Kidney (tissue), 14 donors: Measurements from ENCODE around the gene MED27. TPM values are rescaled to one million over a fixed set of nuclear protein-coding genes. Genes with fewer than 3 reads are reported as not detected.
A peak's percentile ranks its signal among the peaks of the same experiment; 100 is the strongest.

ENCODE experiments used
- DNase-seq, 5 donors: peaks; one replicate each; pipeline ENCODE4 v3.0.0-alpha.2; 2013 to 2020
- FAIRE-seq: peaks from 2 replicates; lab custom pipeline; 2012; peaks lifted over from hg19 to GRCh38; lab: Jason Lieb, UNC
- H3K27ac ChIP-seq, 2 donors: one replicate each; pipeline ENCODE4 v1.7.0; 2013; ENCODE audit warnings: low read depth in 2 of 2, low read length in 2 of 2, inconsistent platforms in 1 of 2
- H3K27me3 ChIP-seq: one replicate; pipeline ENCODE4 v1.7.1; 2013; ENCODE audit warnings: low read length, inconsistent platforms; ENCODE audit not compliant: control insufficient read depth, insufficient read depth
- H3K36me3 ChIP-seq, 3 donors: one replicate each; pipeline versions ENCODE4 v1.7.0 to v1.7.1; 2013; ENCODE audit warnings: low read length in 3 of 3, control low read depth in 1 of 3, inconsistent platforms in 1 of 3; ENCODE audit not compliant: insufficient read depth in 3 of 3, control insufficient read depth in 2 of 3
- H3K4me1 ChIP-seq, 3 donors: one replicate each; pipeline versions ENCODE4 v1.7.0 to v1.7.1; 2013; ENCODE audit warnings: low read length in 3 of 3, inconsistent platforms in 1 of 3, low read depth in 1 of 3; ENCODE audit not compliant: control insufficient read depth in 2 of 3, insufficient read depth in 2 of 3
- H3K4me3 ChIP-seq, 3 donors: one replicate each; pipeline versions ENCODE4 v1.7.0 to v1.8.1; 2013; ENCODE audit warnings: low read length in 3 of 3, control low read depth in 1 of 3, inconsistent platforms in 1 of 3
- H3K9ac ChIP-seq, 3 donors: one replicate each; pipeline versions ENCODE4 v1.7.0 to v1.7.1; 2013; ENCODE audit warnings: low read length in 3 of 3, control low read depth in 1 of 3, inconsistent platforms in 1 of 3
- H3K9me3 ChIP-seq, 3 donors: one replicate each; pipeline versions ENCODE4 v1.7.0 to v1.7.1; 2013; ENCODE audit warnings: low read length in 3 of 3, control low read depth in 1 of 3, inconsistent platforms in 1 of 3; ENCODE audit not compliant: control insufficient read depth in 2 of 3, insufficient read depth in 1 of 3
- CTCF ChIP-seq: IDR thresholded peaks from 3 replicates; pipeline ENCODE4 v1.5.1; 2012; ENCODE audit warnings: mild to moderate bottlenecking, moderate library complexity, borderline replicate concordance; ENCODE audit not compliant: insufficient read depth; ENCODE audit errors: extremely low read depth
- intact Hi-C: fragments of 100-400 bp; cut with DNase I; formaldehyde crosslinking; loops from one replicate; pipeline ENCODE4 v1.11.1; 2022
- polyA plus RNA-seq: library from polyadenylated mRNA; stranded (reverse); fragments of 350-450 nt; fragmentation: Illumina TruSeq; extraction: RNeasy Lipid Tissue Mini Kit (QIAGEN cat#74804); gene quantifications from one replicate; pipeline ENCODE4 v1.2.3, GENCODE V29; 2014; ENCODE audit warnings: low read depth, low replicate concordance; ENCODE audit not compliant: insufficient read depth
- total RNA-seq: library from RNA; stranded (reverse); fragmentation: NEBNext Ultra II Directional; extraction: Animal tissue kit (Norgen Biotek cat#: 25700); gene quantifications from one replicate; pipeline ENCODE4 v1.2.1, GENCODE V29; 2021
- donor health status: control.
- donor health status: control.
- donor health status: control.
- donor health status: control.
- donor health status: control.
- donor health status: DM: yes; HTN: yes; CAD: no.
- donor health status: Normal renal cell carcinoma (clear cell type).

Gene MED27
- total and polyA plus RNA-seq, 2 donors from 2014 or later: 15.9 to 23.1 TPM

DNA sequence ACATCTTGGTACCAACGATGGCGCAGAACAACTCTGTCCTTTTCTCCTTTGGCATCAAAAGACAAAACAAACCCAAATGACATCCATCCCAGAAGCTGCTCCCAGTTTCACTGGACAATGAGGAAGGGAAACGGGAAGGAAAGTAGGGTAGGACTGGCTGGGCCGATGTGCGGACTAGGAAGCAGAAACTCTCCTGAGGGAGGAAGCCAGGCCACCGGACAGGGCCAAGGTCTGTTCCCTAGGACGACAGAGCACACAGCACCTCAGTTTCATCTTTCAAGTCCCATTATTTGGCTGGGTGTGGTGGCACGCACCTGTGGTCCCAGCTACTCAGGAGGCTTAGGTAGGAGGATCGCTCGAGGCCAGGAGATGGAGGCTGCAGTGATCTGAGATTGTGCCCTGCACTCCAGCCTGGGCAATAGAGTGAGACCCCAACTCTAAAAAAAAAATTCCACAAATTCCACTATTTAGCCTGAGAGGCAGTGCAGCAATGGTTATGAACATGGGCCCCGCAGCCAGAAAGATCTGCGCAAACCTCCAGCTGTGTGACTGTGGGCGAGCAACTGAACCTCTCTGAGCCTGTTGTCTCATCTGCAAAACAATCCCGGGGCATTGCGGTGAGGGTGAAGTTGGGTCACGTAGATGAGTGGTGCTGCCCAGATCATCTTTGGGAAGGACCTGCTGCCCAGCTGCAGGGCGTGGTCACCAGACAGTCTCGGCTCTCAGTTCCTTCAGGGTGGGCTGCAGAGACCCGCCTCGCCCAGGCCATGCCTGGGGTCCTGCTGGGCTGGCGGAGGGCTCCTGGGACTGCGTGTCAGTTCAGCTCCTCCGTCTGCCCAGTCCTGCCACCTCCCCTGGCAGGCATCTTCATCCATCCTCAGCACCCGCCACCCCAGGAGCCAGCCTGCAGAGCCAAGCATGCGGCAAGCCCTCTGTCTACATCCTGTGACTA lies 238.6 kb downstream of the MED27 start:
- Histone ChIP-seq H3K4me3 (no peak overlapping the region), H3K27ac (no peak overlapping the region), H3K9me3 (no peaks in the 10 kb centered on the region), H3K4me1 (no peaks in the 10 kb centered on the region), H3K36me3 (no peaks in the 10 kb centered on the region), H3K27me3 (no peaks in the 10 kb centered on the region), H3K9ac (no peak overlapping the region)
- FAIRE-seq: no peak
- TF ChIP-seq CTCF: no peak
- peak in 1 of 5 donors; percentile 37 for DNase-seq
- intact Hi-C loops: no loop called here

DNA sequence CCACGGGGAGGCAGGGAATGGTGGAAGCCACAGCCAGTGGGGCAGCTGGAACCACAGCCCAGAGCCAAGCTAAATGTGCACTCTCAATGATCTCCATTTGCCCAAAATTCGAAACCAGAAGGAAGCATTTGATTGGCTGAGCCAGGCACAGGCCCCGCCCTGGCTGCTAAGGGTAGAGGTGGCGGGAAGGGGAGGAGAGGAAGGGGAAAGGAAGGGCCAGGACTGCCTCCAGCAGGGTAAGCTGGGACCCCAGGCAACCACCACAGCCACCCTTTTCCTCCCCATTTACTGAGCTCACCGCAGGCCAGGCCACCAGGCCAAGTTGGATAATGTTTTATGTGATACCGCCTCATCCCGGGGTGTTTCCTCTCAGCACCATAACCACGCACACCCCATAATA lies 239.4 kb downstream of the MED27 start:
- intact Hi-C loops: no loop called here
- H3K27ac ChIP-seq: no peak overlapping the region
- H3K4me3 ChIP-seq: no peak overlapping the region
- no peaks in the 10 kb centered on the region for H3K27me3 ChIP-seq
- no peak overlapping the region for H3K9ac ChIP-seq
- H3K4me1 ChIP-seq: no peaks in the 10 kb centered on the region
- TF ChIP-seq CTCF: no peak
- FAIRE-seq (no peak), DNase-seq (no peak)
- no peaks in the 10 kb centered on the region for H3K36me3 ChIP-seq
- H3K9me3 ChIP-seq: no peaks in the 10 kb centered on the region

GRCh38 chr9:131839281-131840084 lies 240.2 kb downstream of the MED27 start:
- H3K9ac ChIP-seq: no peak overlapping the region
- H3K27ac ChIP-seq: no peak overlapping the region
- H3K27me3 ChIP-seq: no peaks in the 10 kb centered on the region
- peaks cover 0 to under 1% (median 0%) of the 10 kb centered on the region in 3 donors for H3K9me3 ChIP-seq
- intact Hi-C loops: no loop called here
- no peaks in the 10 kb centered on the region for H3K36me3 ChIP-seq
- H3K4me1 ChIP-seq: no peaks in the 10 kb centered on the region
- no peak for TF ChIP-seq CTCF
- FAIRE-seq: no peak
- H3K4me3 ChIP-seq: no peak overlapping the region
- DNase-seq: peak in 1 of 5 donors; percentile 14
